Stimulated activated naive CD8-positive, alpha-beta T cell treated with anti-CD3 and anti-CD28 coated beads, Interleukin-15, amount 100 ng/mL, for 72 hours (primary cell): ENCODE results near the gene CDC25B.

ENCODE experiments used
- ATAC-seq: fragments of 150-1000 bp; cut with Tn5 transposase; 2 replicates; pipeline ENCODE4 v1.10.0; 2021; ENCODE audit warnings: mild to moderate bottlenecking, moderate library complexity
- DNase-seq, 2 donors: peaks; one replicate each; pipeline ENCODE4 v3.0.0; 2021 to 2022
- H3K27ac Mint-ChIP-seq, 2 donors: one replicate each; pipeline ENCODE4 v1.8.0; 2022; ENCODE audit warnings: mild to moderate bottlenecking in 2 of 2, mixed read lengths in 2 of 2, moderate library complexity in 2 of 2
- H3K27me3 Mint-ChIP-seq: one replicate; pipeline ENCODE4 v1.8.0; 2022; ENCODE audit warnings: mixed read lengths
- H3K4me1 Mint-ChIP-seq: one replicate; pipeline ENCODE4 v1.8.0; 2022; ENCODE audit warnings: mild to moderate bottlenecking, mixed read lengths
- H3K4me3 Mint-ChIP-seq, 2 donors: one replicate each; pipeline ENCODE4 v1.8.0; 2022; ENCODE audit warnings: mild to moderate bottlenecking in 2 of 2, mixed read lengths in 2 of 2, moderate library complexity in 1 of 2
- H3K9me3 Mint-ChIP-seq, 2 donors: one replicate each; pipeline ENCODE4 v1.8.0; 2022; ENCODE audit warnings: mixed read lengths in 2 of 2

CDC25B gene

GRCh38 chr20:3777381-3777715 is 18.8 kb upstream of the CDC25B start:
- Mint-ChIP-seq H3K27me3 (peaks cover 19% of the 10 kb centered on the region), H3K4me1 (peaks cover 46% of the 10 kb centered on the region), H3K9me3 (no peaks in the 10 kb centered on the region), H3K4me3 (peak overlapping the region; percentile 87 to 88), H3K27ac (peak overlapping the region in 1 of 2 donors; percentile 70)
- ATAC-seq, result peak; percentile 65
- peak in 1 of 2 donors; percentile 25 for DNase-seq

GRCh38 chr20:3777716-3778629 is 18.1 kb upstream of the CDC25B start:
- Mint-ChIP-seq H3K4me3 (peak overlapping the region; percentile 87 to 88), H3K27me3 (peaks cover 19% of the 10 kb centered on the region), H3K27ac (peak overlapping the region in 1 of 2 donors; percentile 70), H3K4me1 (peaks cover 53% of the 10 kb centered on the region), H3K9me3 (no peaks in the 10 kb centered on the region)
- ATAC-seq (peak; percentile 77), DNase-seq (peak in 1 of 2 donors; percentile 54)

GRCh38 chr20:3778976-3779375 is 17.1 kb upstream of the CDC25B start:
- H3K9me3 Mint-ChIP-seq, result no peaks in the 10 kb centered on the region
- H3K27me3 Mint-ChIP-seq, result peaks cover 19% of the 10 kb centered on the region
- H3K27ac Mint-ChIP-seq, result no peak overlapping the region
- peaks cover 63% of the 10 kb centered on the region for H3K4me1 Mint-ChIP-seq
- no peak for ATAC-seq
- no peak for DNase-seq
- peak overlapping the region; percentile 87 to 88 for H3K4me3 Mint-ChIP-seq

GRCh38 chr20:3781153-3781910 is 14.8 kb upstream of the CDC25B start, which contains the start of gene SPEF1:
Gene SPEF1 (minus strand): TSS chr20:3781448. CDS start chr20:3781287, 161 bp downstream.
- Mint-ChIP-seq H3K4me1 (peaks cover 77% of the 10 kb centered on the region), H3K4me3 (peak within 1 kb of the TSS; percentile 58 to 74), H3K27me3 (peaks cover 19% of the 10 kb centered on the region), H3K27ac (peak within 1 kb of the TSS; percentile 44 to 64), H3K9me3 (no peaks in the 10 kb centered on the region)
- peak; percentile 43 for ATAC-seq
- DNase-seq, result peak in 1 of 2 donors; percentile 42

- H3K27me3 Mint-ChIP-seq, result peaks cover 19% of the 10 kb centered on the region
- ATAC-seq (no peak), DNase-seq (no peak)
- no peak overlapping the region for H3K27ac Mint-ChIP-seq
- no peaks in the 10 kb centered on the region for H3K9me3 Mint-ChIP-seq
- H3K4me3 Mint-ChIP-seq, result no peak overlapping the region
- H3K4me1 Mint-ChIP-seq, result peaks cover 71% of the 10 kb centered on the region
Measured at GRCh38 chr20:3782597-3782996, 13.5 kb upstream of the CDC25B start.

- no peak overlapping the region for H3K4me3 Mint-ChIP-seq
- H3K27ac Mint-ChIP-seq, result no peak overlapping the region
- DNase-seq (no peak), ATAC-seq (no peak)
- H3K4me1 Mint-ChIP-seq, result peaks cover 74% of the 10 kb centered on the region
- no peaks in the 10 kb centered on the region for H3K9me3 Mint-ChIP-seq
- peaks cover 19% of the 10 kb centered on the region for H3K27me3 Mint-ChIP-seq
Measured at GRCh38 chr20:3783068-3783489, 13.0 kb upstream of the CDC25B start.

GRCh38 chr20:3783511-3784195 is 12.5 kb upstream of the CDC25B start:
- DNase-seq (no peak), ATAC-seq (no peak)
- H3K27ac Mint-ChIP-seq, result no peak overlapping the region
- no peaks in the 10 kb centered on the region for H3K9me3 Mint-ChIP-seq
- peaks cover 14% of the 10 kb centered on the region for H3K27me3 Mint-ChIP-seq
- H3K4me1 Mint-ChIP-seq, result peaks cover 72% of the 10 kb centered on the region
- peak overlapping the region in 1 of 2 donors; percentile 47 for H3K4me3 Mint-ChIP-seq

GRCh38 chr20:3784216-3784853 is 11.8 kb upstream of the CDC25B start:
- Mint-ChIP-seq H3K4me1 (peaks cover 72% of the 10 kb centered on the region), H3K4me3 (peak overlapping the region; percentile 63 to 76)

GRCh38 chr20:3784863-3785239 is 11.3 kb upstream of the CDC25B start:
- Mint-ChIP-seq H3K4me1 (peaks cover 71% of the 10 kb centered on the region), H3K4me3 (peak overlapping the region; percentile 63 to 76), H3K27me3 (peaks cover 2% of the 10 kb centered on the region), H3K9me3 (no peaks in the 10 kb centered on the region), H3K27ac (peak overlapping the region in 1 of 2 donors; percentile 91)
- DNase-seq, result no peak
- ATAC-seq, result no peak

More at GRCh38 chr20:3784216-3784853, 11.8 kb upstream of the CDC25B start:
- H3K9me3 Mint-ChIP-seq, result no peaks in the 10 kb centered on the region
- ATAC-seq, result no peak
- H3K27ac Mint-ChIP-seq, result peak overlapping the region; percentile 8 to 91
- peaks cover 7% of the 10 kb centered on the region for H3K27me3 Mint-ChIP-seq
- no peak for DNase-seq

- Mint-ChIP-seq H3K4me3 (peak overlapping the region; percentile 63 to 76), H3K27ac (peak overlapping the region in 1 of 2 donors; percentile 55), H3K4me1 (peaks cover 69% of the 10 kb centered on the region), H3K9me3 (no peaks in the 10 kb centered on the region), H3K27me3 (no peaks in the 10 kb centered on the region)
- no peak for ATAC-seq
- DNase-seq, result no peak
Measured at GRCh38 chr20:3785240-3786125, 10.6 kb upstream of the CDC25B start.

- H3K27me3 Mint-ChIP-seq, result no peaks in the 10 kb centered on the region
- H3K4me3 Mint-ChIP-seq, result peak overlapping the region; percentile 78 to 83
- peaks cover 63% of the 10 kb centered on the region for H3K4me1 Mint-ChIP-seq
- H3K27ac Mint-ChIP-seq, result peak overlapping the region in 1 of 2 donors; percentile 54
- peak in 1 of 2 donors; percentile 54 for DNase-seq
- ATAC-seq, result peak; percentile 54
- H3K9me3 Mint-ChIP-seq, result no peaks in the 10 kb centered on the region
Measured at GRCh38 chr20:3786126-3786484, 10.0 kb upstream of the CDC25B start.

GRCh38 chr20:3786665-3787323 is 9.3 kb upstream of the CDC25B start, which contains the start of gene CENPB:
Gene CENPB (minus strand): TSS chr20:3786740. CDS start chr20:3786483, 257 bp downstream.
- ATAC-seq, result peak; percentile 91
- H3K4me1 Mint-ChIP-seq, result peaks cover 56% of the 10 kb centered on the region

GRCh38 chr20:3787324-3788014 is 8.6 kb upstream of the CDC25B start:
- DNase-seq (no peak), ATAC-seq (no peak)
- no peak overlapping the region for H3K27ac Mint-ChIP-seq
- peak overlapping the region; percentile 44 to 69 for H3K4me3 Mint-ChIP-seq
- no peaks in the 10 kb centered on the region for H3K27me3 Mint-ChIP-seq
- H3K4me1 Mint-ChIP-seq, result peaks cover 49% of the 10 kb centered on the region
- no peaks in the 10 kb centered on the region for H3K9me3 Mint-ChIP-seq

More at GRCh38 chr20:3786665-3787323, 9.3 kb upstream of the CDC25B start, which contains the start of gene CENPB:
- Mint-ChIP-seq H3K27me3 (no peaks in the 10 kb centered on the region), H3K27ac (peak within 1 kb of the TSS; percentile 54 to 55), H3K9me3 (no peaks in the 10 kb centered on the region), H3K4me3 (peak within 1 kb of the TSS; percentile 78 to 83)
- peak; percentile 92 to 94 for DNase-seq
